ENCODE results near the gene ARPP19.

Gene ARPP19

DNA sequence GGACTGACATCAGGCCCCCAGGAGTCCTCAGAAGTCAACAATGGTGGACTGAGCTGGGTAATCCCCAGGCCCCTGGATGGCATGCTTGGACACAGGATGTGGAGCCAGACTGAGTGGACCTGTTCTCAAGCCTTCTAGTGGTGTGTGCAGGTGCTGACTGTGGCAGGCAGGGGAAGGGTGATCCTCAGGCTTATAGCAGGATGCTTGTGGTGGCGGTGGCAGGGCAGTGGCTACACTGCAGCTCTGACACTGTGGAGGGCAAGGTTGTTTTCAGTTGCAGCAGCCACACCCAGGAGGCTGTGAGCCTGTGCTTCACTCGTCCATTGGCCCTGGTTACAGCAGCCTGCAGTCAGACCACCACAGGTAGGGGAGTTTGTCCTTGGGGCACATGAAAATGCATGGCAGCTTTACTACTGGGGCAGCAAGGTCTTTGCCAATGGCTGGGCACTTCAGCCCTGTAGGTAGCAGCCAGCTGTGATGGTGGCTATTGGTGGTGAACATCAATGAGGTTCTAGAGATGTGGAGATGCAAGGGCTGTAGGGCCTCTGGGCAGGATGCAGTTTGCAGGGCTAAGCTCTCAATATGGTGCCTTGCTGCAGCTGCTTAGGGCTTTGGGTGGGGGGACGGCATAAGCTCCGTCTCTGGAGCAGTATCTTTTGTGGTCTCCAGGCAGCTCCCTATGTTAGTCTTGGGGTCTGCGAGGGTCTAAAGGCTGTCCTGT, 22.6 kb downstream of the ARPP19 start:
- TF ChIP-seq SPI1 (IDR thresholded peaks at IDR 0.05; ENCODE audit: borderline replicate concordance, low read depth) (no peak), POLR2AphosphoS5 (IDR thresholded peaks at IDR 0.05; ENCODE audit: low read depth) (peak; percentile 66; the same call in 1 of the 2 replicates)
- Histone ChIP-seq H3K4me3 (replicated peaks; ENCODE audit: insufficient read depth, low read length) (no peak overlapping the region), H3K27me3 (ENCODE audit: insufficient read depth, poor library complexity, severe bottlenecking) (no peaks in the 10 kb centered on the region), H3K27ac (replicated peaks) (no peak overlapping the region)
- DNase-seq (ENCODE audit: low read depth in 1 of 2, low spot score in 1 of 2) = no peak

DNA sequence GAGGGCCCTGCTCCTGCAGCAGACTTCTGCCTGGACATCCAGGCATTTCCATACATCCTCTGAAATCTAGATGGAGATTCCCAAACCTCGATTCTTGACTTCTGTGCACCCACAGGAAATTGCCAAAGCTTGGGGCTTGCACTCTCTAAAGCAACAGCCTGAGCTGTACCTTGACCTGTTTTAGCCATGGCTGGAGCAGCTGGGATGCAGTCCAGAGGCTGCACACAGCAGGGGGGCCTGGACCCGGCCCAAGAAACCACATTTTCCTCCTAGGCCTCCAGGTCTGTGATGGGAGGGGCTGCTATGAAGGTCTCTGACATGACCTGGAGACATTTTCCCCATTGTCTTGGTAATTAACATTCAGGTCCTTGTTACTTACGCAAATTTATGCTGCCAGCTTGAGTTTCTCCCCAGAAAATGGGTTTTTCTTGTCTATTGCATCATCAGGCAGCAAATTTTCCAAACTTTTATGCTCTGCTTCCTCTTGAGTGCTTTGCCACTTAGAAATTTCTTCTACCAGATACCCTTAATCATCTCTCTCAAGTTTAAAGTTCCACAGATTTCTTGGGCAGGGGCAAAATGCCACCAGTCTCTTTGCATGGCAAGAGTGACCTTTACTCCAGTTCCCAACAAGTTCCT, 28.3 kb downstream of the ARPP19 start:
- TF ChIP-seq, protein P1, sequence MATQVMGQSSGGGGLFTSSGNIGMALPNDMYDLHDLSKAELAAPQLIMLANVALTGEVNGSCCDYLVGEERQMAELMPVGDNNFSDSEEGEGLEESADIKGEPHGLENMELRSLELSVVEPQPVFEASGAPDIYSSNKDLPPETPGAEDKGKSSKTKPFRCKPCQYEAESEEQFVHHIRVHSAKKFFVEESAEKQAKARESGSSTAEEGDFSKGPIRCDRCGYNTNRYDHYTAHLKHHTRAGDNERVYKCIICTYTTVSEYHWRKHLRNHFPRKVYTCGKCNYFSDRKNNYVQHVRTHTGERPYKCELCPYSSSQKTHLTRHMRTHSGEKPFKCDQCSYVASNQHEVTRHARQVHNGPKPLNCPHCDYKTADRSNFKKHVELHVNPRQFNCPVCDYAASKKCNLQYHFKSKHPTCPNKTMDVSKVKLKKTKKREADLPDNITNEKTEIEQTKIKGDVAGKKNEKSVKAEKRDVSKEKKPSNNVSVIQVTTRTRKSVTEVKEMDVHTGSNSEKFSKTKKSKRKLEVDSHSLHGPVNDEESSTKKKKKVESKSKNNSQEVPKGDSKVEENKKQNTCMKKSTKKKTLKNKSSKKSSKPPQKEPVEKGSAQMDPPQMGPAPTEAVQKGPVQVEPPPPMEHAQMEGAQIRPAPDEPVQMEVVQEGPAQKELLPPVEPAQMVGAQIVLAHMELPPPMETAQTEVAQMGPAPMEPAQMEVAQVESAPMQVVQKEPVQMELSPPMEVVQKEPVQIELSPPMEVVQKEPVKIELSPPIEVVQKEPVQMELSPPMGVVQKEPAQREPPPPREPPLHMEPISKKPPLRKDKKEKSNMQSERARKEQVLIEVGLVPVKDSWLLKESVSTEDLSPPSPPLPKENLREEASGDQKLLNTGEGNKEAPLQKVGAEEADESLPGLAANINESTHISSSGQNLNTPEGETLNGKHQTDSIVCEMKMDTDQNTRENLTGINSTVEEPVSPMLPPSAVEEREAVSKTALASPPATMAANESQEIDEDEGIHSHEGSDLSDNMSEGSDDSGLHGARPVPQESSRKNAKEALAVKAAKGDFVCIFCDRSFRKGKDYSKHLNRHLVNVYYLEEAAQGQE (IDR thresholded peaks at IDR 0.05; ENCODE audit: insufficient replicate concordance, low read depth) = no peak
- TF ChIP-seq, protein P2, sequence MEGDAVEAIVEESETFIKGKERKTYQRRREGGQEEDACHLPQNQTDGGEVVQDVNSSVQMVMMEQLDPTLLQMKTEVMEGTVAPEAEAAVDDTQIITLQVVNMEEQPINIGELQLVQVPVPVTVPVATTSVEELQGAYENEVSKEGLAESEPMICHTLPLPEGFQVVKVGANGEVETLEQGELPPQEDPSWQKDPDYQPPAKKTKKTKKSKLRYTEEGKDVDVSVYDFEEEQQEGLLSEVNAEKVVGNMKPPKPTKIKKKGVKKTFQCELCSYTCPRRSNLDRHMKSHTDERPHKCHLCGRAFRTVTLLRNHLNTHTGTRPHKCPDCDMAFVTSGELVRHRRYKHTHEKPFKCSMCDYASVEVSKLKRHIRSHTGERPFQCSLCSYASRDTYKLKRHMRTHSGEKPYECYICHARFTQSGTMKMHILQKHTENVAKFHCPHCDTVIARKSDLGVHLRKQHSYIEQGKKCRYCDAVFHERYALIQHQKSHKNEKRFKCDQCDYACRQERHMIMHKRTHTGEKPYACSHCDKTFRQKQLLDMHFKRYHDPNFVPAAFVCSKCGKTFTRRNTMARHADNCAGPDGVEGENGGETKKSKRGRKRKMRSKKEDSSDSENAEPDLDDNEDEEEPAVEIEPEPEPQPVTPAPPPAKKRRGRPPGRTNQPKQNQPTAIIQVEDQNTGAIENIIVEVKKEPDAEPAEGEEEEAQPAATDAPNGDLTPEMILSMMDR (IDR thresholded peaks at IDR 0.05; ENCODE audit: insufficient read depth, low read length) = no peak
- TF ChIP-seq GABPA (IDR thresholded peaks at IDR 0.05; ENCODE audit: low read depth) = no peak
- TF ChIP-seq POLR2AphosphoS5 (IDR thresholded peaks at IDR 0.05; ENCODE audit: low read depth) = no peak
- TF ChIP-seq SPI1 (IDR thresholded peaks at IDR 0.05; ENCODE audit: borderline replicate concordance, low read depth) = no peak

DNA sequence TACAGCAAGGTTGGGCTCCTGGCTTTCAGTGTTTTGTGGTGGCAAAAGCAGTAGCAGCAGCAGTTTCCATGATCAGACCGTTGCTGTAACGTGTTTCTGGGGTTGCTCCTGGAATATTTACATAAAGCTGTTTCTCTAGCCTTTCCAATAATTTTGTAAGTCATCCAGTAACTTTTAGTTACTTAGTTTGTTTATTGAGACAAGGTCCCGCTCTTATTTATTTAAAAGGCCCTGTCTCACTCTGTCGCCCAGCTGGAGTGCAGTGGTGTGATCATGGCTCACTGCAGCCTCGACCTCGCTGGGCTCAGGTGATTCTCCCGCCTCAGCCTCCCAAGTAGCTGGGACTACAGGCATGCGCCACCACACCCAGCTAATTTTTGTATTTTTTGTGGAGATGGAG, 31.4 kb downstream of the ARPP19 start:
- H3K4me3 ChIP-seq (replicated peaks; ENCODE audit: insufficient read depth, low read length) = no peak overlapping the region
- no peak for DNase-seq (ENCODE audit: low read depth in 1 of 2, low spot score in 1 of 2)
- no peak for TF ChIP-seq POLR2AphosphoS5 (IDR thresholded peaks at IDR 0.05; ENCODE audit: low read depth)
- TF ChIP-seq, protein P2 (IDR thresholded peaks at IDR 0.05; ENCODE audit: insufficient read depth, low read length) = no peak
- TF ChIP-seq, protein P1 (IDR thresholded peaks at IDR 0.05; ENCODE audit: insufficient replicate concordance, low read depth) = no peak
- no peak for TF ChIP-seq GABPA (IDR thresholded peaks at IDR 0.05; ENCODE audit: low read depth)
- no peak for TF ChIP-seq SPI1 (IDR thresholded peaks at IDR 0.05; ENCODE audit: borderline replicate concordance, low read depth)
- H3K27ac ChIP-seq (replicated peaks) = no peak overlapping the region
- no peaks in the 10 kb centered on the region for H3K27me3 ChIP-seq (ENCODE audit: insufficient read depth, poor library complexity, severe bottlenecking)

More for the DNA sequence above, 28.3 kb downstream of the ARPP19 start:
- Histone ChIP-seq H3K27me3 (ENCODE audit: insufficient read depth, poor library complexity, severe bottlenecking) (no peaks in the 10 kb centered on the region), H3K27ac (replicated peaks) (no peak overlapping the region), H3K4me3 (replicated peaks; ENCODE audit: insufficient read depth, low read length) (no peak overlapping the region)
- DNase-seq (ENCODE audit: low read depth in 1 of 2, low spot score in 1 of 2) = no peak

DNA sequence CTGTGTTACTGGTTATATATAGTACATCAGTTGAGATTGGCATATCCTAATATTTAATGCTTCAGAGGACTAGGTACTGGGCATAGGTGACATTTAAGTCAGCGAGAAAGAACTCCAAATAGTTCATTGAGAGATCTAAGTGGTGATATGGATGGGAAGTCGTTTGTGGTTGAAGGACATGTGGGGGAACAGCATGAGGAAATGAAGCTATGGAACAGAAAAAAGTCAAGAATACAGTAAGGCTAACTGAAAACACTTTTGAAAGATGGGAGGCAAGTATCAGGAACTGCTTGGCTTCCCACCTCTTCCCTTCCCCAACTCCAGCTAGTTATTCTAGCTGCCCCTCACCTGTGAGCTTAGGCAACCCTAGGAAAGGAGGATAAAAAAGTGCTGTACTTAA, 36.4 kb downstream of the ARPP19 start:
- no peak for DNase-seq (ENCODE audit: low read depth in 1 of 2, low spot score in 1 of 2)

More for the DNA sequence above, 36.4 kb downstream of the ARPP19 start:
- Histone ChIP-seq H3K4me3 (replicated peaks; ENCODE audit: insufficient read depth, low read length) (no peak overlapping the region), H3K27ac (replicated peaks) (no peak overlapping the region), H3K27me3 (ENCODE audit: insufficient read depth, poor library complexity, severe bottlenecking) (no peaks in the 10 kb centered on the region)
- TF ChIP-seq GABPA (IDR thresholded peaks at IDR 0.05; ENCODE audit: low read depth) (no peak), SPI1 (IDR thresholded peaks at IDR 0.05; ENCODE audit: borderline replicate concordance, low read depth) (peak; percentile 22; the same call in 1 of the 2 replicates)
- TF ChIP-seq, protein P2 (IDR thresholded peaks at IDR 0.05; ENCODE audit: insufficient read depth, low read length) = no peak
